HFF-Myc (cell line): ENCODE measurements around the gene OGDH.

Source experiments
- DNase-seq: peaks from one replicate; pipeline ENCODE4 v3.0.0-alpha.2; 2011; ENCODE audit warnings: low read depth; ENCODE audit errors: extremely low read depth
- H3K4me3 ChIP-seq: replicated peaks from 2 replicates; pipeline ENCODE4 v1.5.1; 2011; ENCODE audit warnings: low read depth, mild to moderate bottlenecking, control low read depth, low read length
- TF ChIP-seq, protein P1 (sequence below): IDR thresholded peaks from 2 replicates; pipeline ENCODE4 v1.5.1; 2012; ENCODE audit warnings: mild to moderate bottlenecking, low read depth, low read length, control low read depth; ENCODE audit errors: missing control alignments

Gene OGDH

DNA sequence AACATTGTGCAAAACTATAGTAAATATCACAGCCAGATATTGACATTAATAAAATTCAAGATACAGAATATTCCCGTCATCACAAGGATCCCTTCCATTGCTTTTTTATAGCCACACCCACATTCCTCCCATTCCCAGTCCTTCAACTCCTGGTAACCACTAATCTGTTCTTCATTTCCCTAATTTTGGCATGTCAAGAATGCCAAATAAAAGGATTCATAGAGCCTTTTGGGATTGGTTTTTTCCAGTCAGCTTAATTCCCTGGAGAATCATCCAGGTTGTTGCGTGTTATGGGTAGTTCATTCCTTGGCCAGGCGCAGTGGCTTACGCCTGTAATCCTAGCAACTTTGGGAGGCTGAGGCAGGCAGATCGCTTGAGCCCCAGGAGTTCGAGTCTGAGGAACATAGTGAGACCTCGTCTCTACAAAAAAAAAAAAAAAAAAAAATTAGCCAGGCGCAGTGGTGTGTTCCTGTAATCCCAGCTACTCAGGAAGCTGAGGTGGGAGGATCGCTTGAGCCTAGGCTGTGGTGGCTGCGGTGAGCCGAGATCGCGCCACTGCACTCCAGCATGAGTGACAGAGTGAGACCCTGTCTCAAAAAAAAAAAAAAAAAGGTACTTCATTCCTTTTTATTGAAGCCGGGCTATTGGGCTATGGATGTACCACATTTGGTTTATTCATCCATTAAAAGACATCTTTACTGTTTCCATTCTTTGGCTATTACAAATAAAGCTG, 2.7 kb downstream of the OGDH start:
- TF ChIP-seq, protein P1, sequence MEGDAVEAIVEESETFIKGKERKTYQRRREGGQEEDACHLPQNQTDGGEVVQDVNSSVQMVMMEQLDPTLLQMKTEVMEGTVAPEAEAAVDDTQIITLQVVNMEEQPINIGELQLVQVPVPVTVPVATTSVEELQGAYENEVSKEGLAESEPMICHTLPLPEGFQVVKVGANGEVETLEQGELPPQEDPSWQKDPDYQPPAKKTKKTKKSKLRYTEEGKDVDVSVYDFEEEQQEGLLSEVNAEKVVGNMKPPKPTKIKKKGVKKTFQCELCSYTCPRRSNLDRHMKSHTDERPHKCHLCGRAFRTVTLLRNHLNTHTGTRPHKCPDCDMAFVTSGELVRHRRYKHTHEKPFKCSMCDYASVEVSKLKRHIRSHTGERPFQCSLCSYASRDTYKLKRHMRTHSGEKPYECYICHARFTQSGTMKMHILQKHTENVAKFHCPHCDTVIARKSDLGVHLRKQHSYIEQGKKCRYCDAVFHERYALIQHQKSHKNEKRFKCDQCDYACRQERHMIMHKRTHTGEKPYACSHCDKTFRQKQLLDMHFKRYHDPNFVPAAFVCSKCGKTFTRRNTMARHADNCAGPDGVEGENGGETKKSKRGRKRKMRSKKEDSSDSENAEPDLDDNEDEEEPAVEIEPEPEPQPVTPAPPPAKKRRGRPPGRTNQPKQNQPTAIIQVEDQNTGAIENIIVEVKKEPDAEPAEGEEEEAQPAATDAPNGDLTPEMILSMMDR, result no peak
- H3K4me3 ChIP-seq, result no peak overlapping the region
- DNase-seq, result no peak

DNA sequence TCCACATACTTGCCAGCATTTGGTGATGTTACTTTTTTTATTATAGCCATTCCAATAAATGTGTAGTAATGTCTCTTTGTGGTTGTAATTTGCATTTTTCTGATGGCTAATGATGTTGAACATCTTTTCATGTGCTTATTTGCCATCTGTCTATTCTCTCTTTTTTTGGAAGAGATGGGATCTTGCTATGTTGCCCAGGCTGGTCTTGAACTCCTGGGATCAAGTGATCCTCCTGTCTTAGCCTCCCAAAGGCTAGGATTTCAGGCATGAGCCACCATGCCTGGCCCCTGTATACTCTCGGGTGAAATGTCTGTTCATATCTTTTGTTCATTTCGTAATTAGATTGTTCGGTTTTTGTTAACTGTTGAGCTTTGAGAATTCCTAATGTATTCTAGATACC, 3.4 kb downstream of the OGDH start:
- TF ChIP-seq, protein P1, result no peak
- no peak for DNase-seq

DNA sequence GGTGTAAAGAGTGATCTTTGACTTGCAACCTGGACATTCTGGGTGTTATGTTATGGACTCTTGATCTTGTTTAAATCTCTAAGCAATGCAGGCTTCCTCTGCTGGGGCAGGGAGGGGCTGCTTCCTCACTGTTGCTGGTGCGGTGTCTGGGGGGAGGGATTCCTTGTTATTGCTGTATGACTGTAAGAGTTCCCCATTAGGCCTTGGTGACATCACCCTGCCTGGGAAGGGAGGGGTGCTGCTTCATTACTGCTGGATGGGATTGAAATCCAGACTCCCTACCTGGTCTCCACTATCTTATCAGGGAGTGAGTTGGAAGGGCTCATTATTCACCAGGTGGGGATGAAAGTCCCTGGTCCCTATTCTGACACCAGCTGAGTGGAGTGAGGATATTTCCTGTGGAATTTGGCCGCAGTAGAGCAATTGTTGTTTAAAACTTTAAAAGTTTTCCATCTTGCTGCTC, 8.8 kb downstream of the OGDH start:
- DNase-seq, result no peak
- H3K4me3 ChIP-seq, result no peak overlapping the region
- TF ChIP-seq, protein P1, result no peak

More for the DNA sequence above, 3.4 kb downstream of the OGDH start:
- no peak overlapping the region for H3K4me3 ChIP-seq

DNA sequence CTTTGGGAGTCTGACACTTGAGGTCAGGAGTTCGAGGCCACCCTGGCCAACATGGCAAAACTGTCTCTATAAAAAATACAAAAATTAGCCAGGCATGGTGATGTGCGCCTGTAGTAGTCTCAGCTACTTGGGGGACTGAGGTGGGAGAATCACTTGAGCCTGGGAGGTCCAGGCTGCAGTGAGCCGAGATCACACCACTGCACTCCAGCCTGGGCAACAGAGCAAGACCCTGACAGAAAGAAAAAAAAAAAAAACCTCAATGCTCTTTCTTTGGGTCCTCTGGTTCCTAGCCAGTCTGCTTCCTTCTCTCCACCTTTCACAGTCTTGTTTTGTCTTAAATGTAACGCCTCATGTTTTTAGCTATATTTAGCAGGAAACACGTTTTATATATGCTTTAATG, 9.4 kb downstream of the OGDH start:
- DNase-seq, result no peak
- TF ChIP-seq, protein P1, result no peak
- no peak overlapping the region for H3K4me3 ChIP-seq

DNA sequence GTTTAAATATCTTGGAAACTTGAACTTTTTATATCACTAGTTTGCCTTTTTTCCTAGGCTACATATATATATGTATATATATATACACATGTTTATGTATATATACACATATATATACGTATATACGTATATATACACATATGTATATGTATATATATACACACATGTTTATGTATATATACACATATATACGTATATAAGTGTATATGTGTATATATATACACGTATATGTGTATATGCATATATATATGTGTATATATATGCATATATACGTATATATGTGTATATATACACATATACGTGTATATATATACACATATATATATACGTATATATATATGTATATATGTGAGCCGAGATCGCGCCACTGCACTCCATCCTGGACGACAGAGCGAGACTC, 10.1 kb downstream of the OGDH start:
- H3K4me3 ChIP-seq, result no peak overlapping the region
- TF ChIP-seq, protein P1, result no peak
- no peak for DNase-seq

DNA sequence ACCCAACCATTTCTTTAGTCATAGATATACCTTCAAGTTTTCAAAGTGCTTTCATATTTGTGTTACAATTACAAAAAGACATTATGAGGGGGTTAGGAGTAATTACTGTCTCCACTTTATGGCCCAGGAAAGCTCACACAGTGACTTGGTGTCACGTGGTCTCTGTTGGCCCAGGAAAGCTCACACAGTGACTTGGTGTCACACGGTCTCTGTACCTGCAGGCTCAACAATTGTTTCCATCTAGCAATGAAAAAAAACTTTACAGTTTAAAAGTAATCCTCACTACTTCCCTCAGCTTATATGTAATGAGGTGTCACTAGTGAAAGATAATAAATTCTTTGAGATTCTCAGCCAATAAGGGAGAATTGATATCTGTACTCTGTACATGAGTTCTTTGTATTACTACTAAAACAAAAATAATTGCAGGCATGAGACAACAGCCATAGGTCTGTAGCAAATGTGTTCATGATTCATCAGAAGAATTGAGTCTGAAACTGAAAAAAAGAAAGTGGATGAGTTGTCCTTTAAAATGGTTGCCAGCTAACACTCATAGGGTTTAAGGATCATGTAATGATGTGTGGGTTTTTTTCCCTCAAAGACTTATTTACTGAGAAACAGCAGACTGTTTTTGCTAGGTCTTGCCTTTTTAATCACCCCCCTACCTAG, 10.9 kb downstream of the OGDH start:
- TF ChIP-seq, protein P1, result no peak
- DNase-seq, result no peak
- H3K4me3 ChIP-seq, result no peak overlapping the region
